A549 (cell line): ENCODE measurements around the gene PPID. TPM values are rescaled to one million over a fixed set of nuclear protein-coding genes. Genes with fewer than 3 reads are reported as not detected.

Experiments used
- BCL3 ChIP-seq: fragments of >200 bp; sonication (Bioruptor Twin); formaldehyde crosslinking; IDR thresholded peaks from 3 replicates; pipeline ENCODE4 v1.6.1; 2016
- BHLHE40 ChIP-seq: IDR thresholded peaks from 2 replicates; pipeline ENCODE4 v1.6.1; 2012; ENCODE audit warnings: low read depth, low read length, inconsistent platforms
- CBX2 ChIP-seq: fragments of 200-600 bp; sonication (generic); IDR thresholded peaks from 2 replicates; pipeline ENCODE4 v1.6.1; 2016; ENCODE audit warnings: low read depth, mild to moderate bottlenecking, borderline replicate concordance
- CBX8 ChIP-seq: fragments of 200-600 bp; sonication (generic); IDR thresholded peaks from 2 replicates; pipeline ENCODE4 v1.6.1; 2016
- CEBPB ChIP-seq, 2 experiments: fragments of >200 bp in 1 of 2; sonication (Bioruptor Twin) in 1 of 2; formaldehyde crosslinking in 1 of 2; IDR thresholded peaks; 2 replicates each; pipeline ENCODE4 v1.6.1; 2012 to 2016
- CHD4 ChIP-seq: fragments of 200-600 bp; sonication (generic); IDR thresholded peaks from 2 replicates; pipeline ENCODE4 v1.6.1; 2016; ENCODE audit warnings: antibody characterized with exemption, mild to moderate bottlenecking, borderline replicate concordance
- E2F6 ChIP-seq: IDR thresholded peaks from 2 replicates; pipeline ENCODE4 v1.6.1; 2012; ENCODE audit warnings: low read depth, borderline replicate concordance
- EHF ChIP-seq: fragments of 250-450 bp; sonication (Bioruptor Pico); IDR thresholded peaks from 2 replicates; pipeline ENCODE4 v1.5.0; 2020; ENCODE audit warnings: mild to moderate bottlenecking
- EHMT2 ChIP-seq: fragments of 200-600 bp; sonication (generic); IDR thresholded peaks from 2 replicates; pipeline ENCODE4 v1.6.1; 2016; ENCODE audit warnings: antibody characterized with exemption, low read depth, mild to moderate bottlenecking, moderate library complexity
- ELK1 ChIP-seq: fragments of 150-350 bp; IDR thresholded peaks from 2 replicates; pipeline ENCODE4 v1.6.1; 2014; ENCODE audit warnings: low read depth, mild to moderate bottlenecking, low read length
- ESRRA ChIP-seq: fragments of 150-350 bp; IDR thresholded peaks from 2 replicates; pipeline ENCODE4 v1.6.1; 2014; ENCODE audit warnings: mild to moderate bottlenecking, low read length, borderline replicate concordance
- FOSB ChIP-seq: fragments of 250-450 bp; sonication (Bioruptor Pico); IDR thresholded peaks from 2 replicates; pipeline ENCODE4 v1.5.0; 2020; ENCODE audit warnings: mild to moderate bottlenecking, moderate library complexity
- FOSL2 ChIP-seq, 2 experiments: fragments of 450-650 bp in 1 of 2; fragments of >200 bp in 1 of 2; sonication (Bioruptor Twin) in 1 of 2; formaldehyde crosslinking; IDR thresholded peaks; 2 replicates each; pipeline versions ENCODE4 v1.5.0 to v1.6.1; 2016 to 2020; ENCODE audit warnings: mild to moderate bottlenecking in 1 of 2, moderate library complexity in 1 of 2
- FOXS1 ChIP-seq: fragments of 250-450 bp; sonication (Bioruptor Pico); IDR thresholded peaks from 2 replicates; pipeline ENCODE4 v1.5.0; 2020; ENCODE audit warnings: mild to moderate bottlenecking, moderate library complexity
- HES2 ChIP-seq: fragments of >200 bp; sonication (Bioruptor Twin); formaldehyde crosslinking; IDR thresholded peaks from 2 replicates; pipeline ENCODE4 v1.6.1; 2016
- HEYL ChIP-seq: fragments of 250-450 bp; sonication (Bioruptor Pico); IDR thresholded peaks from 2 replicates; pipeline ENCODE4 v1.8.0; 2021; ENCODE audit warnings: mild to moderate bottlenecking, moderate library complexity
- HOXA7 ChIP-seq: fragments of 250-450 bp; sonication (Bioruptor Pico); IDR thresholded peaks from 2 replicates; pipeline ENCODE4 v1.5.0; 2020; ENCODE audit warnings: mild to moderate bottlenecking, moderate library complexity
- JUNB ChIP-seq: fragments of >200 bp; sonication (Bioruptor Twin); formaldehyde crosslinking; IDR thresholded peaks from 2 replicates; pipeline ENCODE4 v1.6.1; 2016
- KDM1A ChIP-seq: fragments of 200-600 bp; sonication (generic); IDR thresholded peaks from 2 replicates; pipeline ENCODE4 v1.6.1; 2016; ENCODE audit warnings: low read depth, mild to moderate bottlenecking
- MAFK ChIP-seq: fragments of 450-650 bp; IDR thresholded peaks from 2 replicates; pipeline ENCODE4 v1.6.1; 2014; ENCODE audit not compliant: partially characterized antibody
- MAX ChIP-seq: IDR thresholded peaks from 2 replicates; pipeline ENCODE4 v1.6.1; 2012
- MAZ ChIP-seq: fragments of 150-350 bp; IDR thresholded peaks from 2 replicates; pipeline ENCODE4 v1.6.1; 2014; ENCODE audit warnings: antibody characterized with exemption, low read depth, low read length, borderline replicate concordance
- MYC ChIP-seq: IDR thresholded peaks from 2 replicates; pipeline ENCODE4 v1.6.1; 2012; ENCODE audit warnings: mild to moderate bottlenecking, inconsistent platforms, low read length, improper control_type of control experiment, borderline replicate concordance
- NFE2L2 ChIP-seq: fragments of 150-350 bp; conservative IDR thresholded peaks from 2 replicates; pipeline ENCODE4 v1.6.1; 2014; ENCODE audit warnings: low read length
- NPAS2 ChIP-seq: fragments of 250-450 bp; sonication (Bioruptor Pico); IDR thresholded peaks from 2 replicates; pipeline ENCODE4 v1.8.0; 2022; ENCODE audit warnings: mild to moderate bottlenecking, moderate library complexity, borderline replicate concordance
- POLR2A ChIP-seq: IDR thresholded peaks from 2 replicates; pipeline ENCODE4 v1.6.1; 2012; ENCODE audit warnings: mild to moderate bottlenecking, low read length
- POLR2AphosphoS2 ChIP-seq: conservative IDR thresholded peaks from 2 replicates; pipeline ENCODE4 v1.6.1; 2012; ENCODE audit warnings: low read length, improper control_type of control experiment, inconsistent platforms
- RARB ChIP-seq: fragments of 250-450 bp; sonication (Bioruptor Pico); IDR thresholded peaks from 2 replicates; pipeline ENCODE4 v1.8.0; 2021; ENCODE audit warnings: mild to moderate bottlenecking, moderate library complexity
- RCOR1 ChIP-seq: fragments of 150-350 bp; IDR thresholded peaks from 2 replicates; pipeline ENCODE4 v1.6.1; 2014; ENCODE audit warnings: antibody characterized with exemption, low read length, low read depth
- RFX5 ChIP-seq: fragments of 450-650 bp; IDR thresholded peaks from 2 replicates; pipeline ENCODE4 v1.7.1; 2014; ENCODE audit warnings: antibody characterized with exemption, mild to moderate bottlenecking, moderate library complexity
- SMC3 ChIP-seq: fragments of >200 bp; sonication (Bioruptor Twin); formaldehyde crosslinking; IDR thresholded peaks from 3 replicates; pipeline ENCODE4 v1.6.1; 2018; ENCODE audit warnings: inconsistent platforms
- TFCP2L1 ChIP-seq: fragments of 250-450 bp; sonication (Bioruptor Pico); IDR thresholded peaks from 2 replicates; pipeline ENCODE4 v1.5.0; 2021; ENCODE audit warnings: mild to moderate bottlenecking
- TP53 ChIP-seq: fragments of 250-450 bp; sonication (Bioruptor Pico); IDR thresholded peaks from 2 replicates; pipeline ENCODE4 v1.5.0; 2021; ENCODE audit warnings: mild to moderate bottlenecking, moderate library complexity
- USF2 ChIP-seq: fragments of 450-650 bp; IDR thresholded peaks from 2 replicates; pipeline ENCODE4 v1.6.1; 2014; ENCODE audit warnings: antibody characterized with exemption
- ZC3H11A ChIP-seq: fragments of 450-650 bp; IDR thresholded peaks from 2 replicates; pipeline ENCODE4 v1.6.1; 2014; ENCODE audit warnings: antibody characterized with exemption, mild to moderate bottlenecking
- ZSCAN20 ChIP-seq: fragments of 250-450 bp; sonication (Bioruptor Pico); IDR thresholded peaks from 2 replicates; pipeline ENCODE4 v1.8.0; 2022; ENCODE audit warnings: mild to moderate bottlenecking, moderate library complexity
- polyA plus RNA-seq, 4 experiments: library from polyadenylated mRNA; depleted of rRNA in 3 of 4; stranded (reverse); fragments of >200 nt; fragmentation: RNase III in 1 of 4; extraction: RNeasy Plus Mini Kit Qiagen cat#74134 plus additional on column Dnase treatment in 1 of 4; gene quantifications; 2 replicates in 3 of 4; 3 replicates in 1 of 4; pipeline ENCODE4 v1.2.3, GENCODE V29; 2011 to 2017
- TF ChIP-seq, protein P1 (sequence below): fragments of 250-450 bp; sonication (Bioruptor Pico); IDR thresholded peaks from 2 replicates; pipeline ENCODE4 v1.5.0; 2020; ENCODE audit warnings: low read depth, mild to moderate bottlenecking, moderate library complexity
- TF ChIP-seq, protein P2 (sequence below): fragments of >200 bp; sonication (Bioruptor Twin); formaldehyde crosslinking; IDR thresholded peaks from 3 replicates; pipeline ENCODE4 v1.5.1; 2016

PPID gene
- polyA plus RNA-seq, 2 of the 4 experiments (the other 2 are of a cell fraction): 30.7 to 44.1 TPM

DNA sequence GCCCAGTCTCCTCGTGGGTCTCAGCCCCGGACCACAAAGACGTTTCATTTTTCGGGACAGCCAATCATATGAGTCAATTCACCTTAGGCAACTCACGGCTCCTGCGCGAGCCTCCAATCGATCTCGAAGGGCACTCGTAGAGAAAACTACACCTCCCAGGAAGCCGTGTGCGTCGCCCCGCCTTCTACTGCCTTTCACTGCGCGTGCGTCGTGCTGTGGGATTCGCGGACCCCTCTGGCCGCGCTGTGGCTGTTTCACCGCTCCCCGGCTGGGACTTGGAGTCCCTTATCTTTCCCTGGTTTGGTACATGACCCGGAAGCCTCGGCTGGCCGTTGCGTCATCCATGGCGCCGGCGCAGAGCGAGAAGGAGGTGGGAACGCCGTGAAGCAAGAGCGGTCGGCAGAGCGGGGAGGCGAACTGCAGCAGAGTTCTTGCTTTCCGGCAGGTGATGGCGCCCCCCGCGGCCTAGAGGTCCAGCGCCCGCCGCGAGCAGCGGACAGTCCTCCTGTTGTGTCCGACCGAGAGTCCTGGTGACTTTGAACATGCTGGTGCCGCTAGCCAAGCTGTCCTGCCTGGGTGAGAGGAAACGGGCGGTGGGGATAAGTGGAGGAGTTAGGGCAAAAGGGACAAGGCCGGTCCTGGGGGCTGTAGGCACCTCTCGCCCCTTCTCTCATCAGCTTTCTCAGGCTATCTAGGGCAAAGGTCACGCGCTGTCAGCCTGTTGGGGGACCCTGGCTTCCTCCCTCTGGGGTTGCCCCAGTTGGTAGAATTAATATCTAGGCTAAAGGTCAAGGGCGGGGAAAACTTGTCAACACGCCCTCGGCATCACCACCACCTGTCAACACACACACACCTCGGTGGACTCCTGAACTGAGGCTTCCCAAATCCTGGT, 51.0 kb downstream of the PPID start, which contains the start of gene ETFDH (continued):
- TF ChIP-seq NFE2L2: no peak
- TF ChIP-seq USF2: no peak
- TF ChIP-seq, protein P1, sequence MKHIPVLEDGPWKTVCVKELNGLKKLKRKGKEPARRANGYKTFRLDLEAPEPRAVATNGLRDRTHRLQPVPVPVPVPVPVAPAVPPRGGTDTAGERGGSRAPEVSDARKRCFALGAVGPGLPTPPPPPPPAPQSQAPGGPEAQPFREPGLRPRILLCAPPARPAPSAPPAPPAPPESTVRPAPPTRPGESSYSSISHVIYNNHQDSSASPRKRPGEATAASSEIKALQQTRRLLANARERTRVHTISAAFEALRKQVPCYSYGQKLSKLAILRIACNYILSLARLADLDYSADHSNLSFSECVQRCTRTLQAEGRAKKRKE (CRISPR knock-in tag): no peak
- no peak for TF ChIP-seq ZC3H11A
- TF ChIP-seq POLR2A: no peak
- TF ChIP-seq ELK1: no peak
- TF ChIP-seq FOSB (CRISPR knock-in tag): no peak
- no peak for TF ChIP-seq POLR2AphosphoS2
- TF ChIP-seq HEYL: no peak
- TF ChIP-seq MAX: peak; percentile 62; the same call in 1 of the 2 replicates
- TF ChIP-seq RARB (CRISPR knock-in tag): no peak
- no peak for TF ChIP-seq BCL3
- TF ChIP-seq EHF: no peak
- TF ChIP-seq ZSCAN20 (CRISPR knock-in tag): no peak
- no peak for TF ChIP-seq HOXA7 (CRISPR knock-in tag)
- TF ChIP-seq, protein P2, sequence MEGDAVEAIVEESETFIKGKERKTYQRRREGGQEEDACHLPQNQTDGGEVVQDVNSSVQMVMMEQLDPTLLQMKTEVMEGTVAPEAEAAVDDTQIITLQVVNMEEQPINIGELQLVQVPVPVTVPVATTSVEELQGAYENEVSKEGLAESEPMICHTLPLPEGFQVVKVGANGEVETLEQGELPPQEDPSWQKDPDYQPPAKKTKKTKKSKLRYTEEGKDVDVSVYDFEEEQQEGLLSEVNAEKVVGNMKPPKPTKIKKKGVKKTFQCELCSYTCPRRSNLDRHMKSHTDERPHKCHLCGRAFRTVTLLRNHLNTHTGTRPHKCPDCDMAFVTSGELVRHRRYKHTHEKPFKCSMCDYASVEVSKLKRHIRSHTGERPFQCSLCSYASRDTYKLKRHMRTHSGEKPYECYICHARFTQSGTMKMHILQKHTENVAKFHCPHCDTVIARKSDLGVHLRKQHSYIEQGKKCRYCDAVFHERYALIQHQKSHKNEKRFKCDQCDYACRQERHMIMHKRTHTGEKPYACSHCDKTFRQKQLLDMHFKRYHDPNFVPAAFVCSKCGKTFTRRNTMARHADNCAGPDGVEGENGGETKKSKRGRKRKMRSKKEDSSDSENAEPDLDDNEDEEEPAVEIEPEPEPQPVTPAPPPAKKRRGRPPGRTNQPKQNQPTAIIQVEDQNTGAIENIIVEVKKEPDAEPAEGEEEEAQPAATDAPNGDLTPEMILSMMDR: peak; percentile 63
- TF ChIP-seq BHLHE40: no peak
- TF ChIP-seq MAZ: no peak
- TF ChIP-seq RFX5: no peak
- peak; percentile 83 to 94 for TF ChIP-seq CEBPB (IDR thresholded peaks at IDR 0.05)
- no peak for TF ChIP-seq TFCP2L1 (CRISPR knock-in tag)
- no peak for TF ChIP-seq FOSL2 (IDR thresholded peaks at IDR 0.05)
- TF ChIP-seq FOSL2 (CRISPR knock-in tag; IDR thresholded peaks at IDR 0.05): peak; percentile 66; the same call in 1 of the 2 replicates
- no peak for TF ChIP-seq EHMT2
- no peak for TF ChIP-seq HES2
- no peak for TF ChIP-seq TP53 (CRISPR knock-in tag)
- no peak for TF ChIP-seq FOXS1
- TF ChIP-seq JUNB: no peak
- TF ChIP-seq RCOR1: no peak
- no peak for TF ChIP-seq CHD4
- no peak for TF ChIP-seq MAFK
- no peak for TF ChIP-seq CBX8
- TF ChIP-seq MYC: no peak
- TF ChIP-seq KDM1A: no peak
- no peak for TF ChIP-seq CBX2
- TF ChIP-seq SMC3: no peak; the same call in 2 of the 3 replicates
- TF ChIP-seq ESRRA: no peak
- no peak for TF ChIP-seq E2F6
- no peak for TF ChIP-seq NPAS2 (CRISPR knock-in tag)
